ENCODE results near the gene RASAL2. TPM values are rescaled to one million over a fixed set of nuclear protein-coding genes. Genes with fewer than 3 reads are reported as not detected.

The RASAL2 gene
- polyA plus RNA-seq, 10 donors, result 11.1 to 17.1 (median 13.1) TPM

DNA sequence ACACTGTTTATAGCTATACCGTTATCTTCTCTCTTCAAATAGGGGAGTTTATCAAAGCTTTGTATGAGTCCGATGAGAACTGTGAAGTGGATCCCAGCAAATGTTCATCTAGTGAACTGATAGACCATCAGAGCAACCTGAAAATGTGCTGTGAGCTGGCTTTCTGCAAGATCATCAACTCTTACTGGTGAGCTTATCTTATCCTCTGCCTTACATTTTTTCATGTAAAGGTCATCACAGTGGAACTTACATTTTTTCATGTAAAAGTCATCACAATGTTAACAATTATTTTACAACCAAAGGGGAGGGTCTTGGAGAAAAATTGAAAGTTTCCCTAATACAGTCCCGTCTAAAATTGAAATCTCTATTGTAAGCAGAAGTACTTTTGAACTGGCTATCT lies 357.6 kb downstream of the RASAL2 start:
- DNase-seq, result peak in 1 of 3 donors; percentile 13

DNA sequence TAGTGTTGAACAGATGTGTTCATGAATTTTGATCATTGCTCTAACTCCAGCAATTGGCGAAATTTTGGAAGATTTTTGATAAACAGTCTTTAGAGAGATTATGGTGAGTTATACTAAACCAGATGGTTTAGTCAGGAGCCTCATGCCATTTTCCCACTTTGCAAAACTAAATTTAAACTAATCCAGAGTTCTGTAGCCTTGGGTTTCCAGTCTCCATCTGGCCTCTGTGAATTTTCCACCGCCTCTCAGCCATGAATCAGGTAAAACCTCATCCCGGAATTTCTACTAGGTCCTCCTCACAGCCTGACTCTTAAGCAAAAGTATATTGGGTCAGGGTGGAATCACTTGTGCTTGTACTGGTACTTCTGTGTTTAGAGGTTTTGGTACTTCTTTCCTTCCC lies 358.1 kb downstream of the RASAL2 start:
- no peak for DNase-seq

DNA sequence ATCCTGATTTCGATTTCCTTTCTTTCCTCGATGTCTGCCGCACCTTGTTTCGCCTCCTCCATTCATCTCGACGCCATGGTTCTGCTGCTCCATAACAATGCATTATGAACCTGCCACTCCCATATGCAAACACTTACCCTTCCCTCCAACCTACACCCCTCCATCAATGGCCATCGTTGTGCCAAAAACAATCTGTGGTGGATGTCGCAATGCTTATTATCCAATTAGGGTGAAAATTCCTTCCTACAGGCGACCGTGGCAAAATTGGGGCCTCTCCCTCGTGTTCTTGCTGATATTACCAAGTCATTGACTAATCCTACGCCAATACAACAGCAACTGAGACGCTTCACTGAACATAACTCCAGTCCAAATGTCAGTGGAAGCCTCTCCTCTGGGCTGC lies 362.6 kb downstream of the RASAL2 start:
- DNase-seq, result no peak

DNA sequence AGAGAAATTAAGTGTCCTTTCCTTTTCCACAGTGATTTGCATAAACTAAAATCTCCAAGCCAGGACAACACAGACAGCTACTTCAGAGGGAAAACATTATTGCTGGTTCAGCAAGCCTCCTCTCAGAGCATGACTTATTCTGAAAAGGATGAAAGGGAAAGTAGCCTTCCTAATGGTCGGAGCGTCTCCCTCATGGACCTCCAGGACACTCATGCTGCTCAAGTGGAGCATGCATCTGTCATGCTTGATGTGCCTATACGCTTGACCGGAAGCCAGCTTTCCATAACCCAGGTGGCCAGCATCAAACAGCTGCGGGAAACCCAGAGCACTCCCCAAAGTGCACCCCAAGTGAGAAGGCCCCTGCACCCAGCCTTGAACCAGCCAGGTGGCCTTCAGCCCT lies 363.7 kb downstream of the RASAL2 start:
- no peak for DNase-seq

DNA sequence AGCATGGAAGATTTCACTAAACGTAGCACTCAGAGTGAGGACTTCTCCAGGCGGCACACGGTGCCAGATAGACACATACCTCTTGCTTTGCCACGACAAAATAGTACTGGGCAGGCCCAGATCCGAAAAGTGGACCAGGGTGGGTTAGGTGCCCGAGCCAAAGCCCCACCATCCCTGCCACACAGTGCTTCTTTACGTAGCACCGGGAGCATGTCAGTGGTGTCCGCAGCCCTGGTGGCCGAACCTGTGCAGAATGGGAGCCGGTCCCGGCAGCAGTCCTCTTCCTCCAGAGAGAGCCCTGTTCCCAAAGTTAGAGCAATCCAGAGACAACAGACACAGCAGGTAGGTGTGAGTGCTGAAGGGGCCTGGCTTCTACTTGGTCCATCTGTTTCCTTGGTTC lies 364.3 kb downstream of the RASAL2 start:
- no peak for DNase-seq

DNA sequence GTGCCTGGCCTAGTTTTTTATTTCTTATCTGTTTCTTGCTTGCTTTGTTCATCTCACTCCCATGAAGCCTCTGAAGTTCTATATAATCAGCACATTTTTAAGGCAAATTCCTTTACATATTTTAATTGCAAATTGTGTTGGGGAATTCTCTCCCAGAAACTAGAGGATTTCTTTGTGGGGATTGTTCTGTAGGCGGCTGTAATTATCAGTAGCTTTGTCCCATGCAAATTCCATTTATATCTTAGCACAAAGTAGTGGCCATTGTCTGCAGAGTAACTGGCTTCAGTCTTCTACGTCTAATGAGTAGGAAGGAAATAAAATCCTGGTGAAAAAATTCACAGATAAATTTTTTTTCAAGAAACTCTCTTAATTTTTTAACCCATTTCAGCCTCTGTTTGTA lies 367.2 kb downstream of the RASAL2 start:
- no peak for DNase-seq

DNA sequence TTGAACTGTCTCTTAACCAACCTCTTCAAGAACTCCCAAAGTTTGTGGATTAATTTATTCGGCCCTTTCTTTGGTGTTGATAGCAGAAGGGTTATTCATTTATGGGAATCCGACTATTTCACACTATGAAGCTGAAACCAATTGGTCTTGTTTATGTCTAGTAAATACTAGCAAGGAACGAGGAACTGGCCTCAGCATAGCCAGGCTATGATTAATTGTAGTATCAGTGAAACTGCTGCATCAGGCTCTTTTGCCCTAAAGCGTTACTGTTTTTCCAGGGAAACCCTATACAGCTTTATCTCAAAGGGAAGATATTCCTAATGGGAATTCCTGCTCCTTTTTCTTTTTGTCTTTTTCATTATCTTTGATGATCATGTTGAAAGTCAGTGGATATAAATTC lies 367.8 kb downstream of the RASAL2 start:
- no peak for DNase-seq

DNA sequence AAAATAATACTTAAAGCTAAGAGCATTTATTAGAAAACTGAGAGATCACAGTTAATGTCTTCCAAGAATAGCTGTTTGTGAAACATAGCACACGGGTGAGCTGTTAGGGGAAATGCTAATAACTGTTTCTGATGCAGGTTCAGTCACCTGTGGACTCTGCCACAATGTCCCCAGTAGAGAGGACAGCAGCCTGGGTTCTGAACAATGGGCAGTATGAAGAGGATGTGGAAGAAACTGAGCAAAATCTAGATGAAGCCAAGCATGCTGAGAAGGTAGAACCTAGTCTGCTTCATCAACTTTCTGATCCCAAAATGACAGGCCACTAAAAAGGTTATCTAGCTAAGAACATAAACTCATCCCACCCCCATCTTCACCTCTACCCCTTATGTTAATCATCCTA lies 370.2 kb downstream of the RASAL2 start:
- no peak for DNase-seq

DNA sequence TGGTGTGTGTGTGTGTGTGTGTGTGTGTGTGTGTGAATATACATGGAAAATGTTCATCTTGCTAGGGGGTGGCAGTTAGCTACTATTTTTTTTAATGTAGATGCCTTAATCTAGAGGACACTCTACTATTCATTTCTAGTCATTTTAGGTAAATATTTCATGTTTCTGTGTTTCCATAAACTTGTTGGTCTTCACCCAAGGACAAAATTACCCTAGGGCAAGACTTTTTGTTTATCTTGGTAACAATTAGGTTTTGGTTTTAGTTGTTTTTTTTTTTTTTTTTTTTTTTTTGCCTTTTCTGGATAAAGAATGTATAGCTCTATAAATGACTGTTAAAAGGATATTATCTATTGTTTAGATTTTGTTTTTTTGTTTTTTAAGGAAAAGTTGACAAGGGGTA lies 370.7 kb downstream of the RASAL2 start:
- DNase-seq, result no peak

DNA sequence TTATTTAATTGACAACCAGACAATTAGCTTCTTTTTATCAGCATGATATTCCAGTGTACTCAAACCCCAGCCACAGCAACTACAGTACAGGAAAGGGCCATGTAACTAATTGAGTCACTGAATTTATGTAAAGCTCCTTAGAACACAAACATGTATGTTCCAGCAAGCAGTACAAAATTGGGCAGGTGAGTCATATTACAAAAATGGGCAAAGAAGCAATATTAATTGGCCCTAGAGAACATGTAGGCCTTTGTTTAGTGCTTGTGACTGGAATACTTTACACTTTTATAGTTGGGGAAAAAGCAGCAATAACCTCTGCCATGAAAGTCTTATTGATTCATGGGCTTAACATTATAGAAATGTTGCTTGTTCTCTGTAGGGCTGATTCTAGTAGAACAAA lies 371.1 kb downstream of the RASAL2 start:
- peak in 1 of 3 donors; percentile 31 for DNase-seq

DNA sequence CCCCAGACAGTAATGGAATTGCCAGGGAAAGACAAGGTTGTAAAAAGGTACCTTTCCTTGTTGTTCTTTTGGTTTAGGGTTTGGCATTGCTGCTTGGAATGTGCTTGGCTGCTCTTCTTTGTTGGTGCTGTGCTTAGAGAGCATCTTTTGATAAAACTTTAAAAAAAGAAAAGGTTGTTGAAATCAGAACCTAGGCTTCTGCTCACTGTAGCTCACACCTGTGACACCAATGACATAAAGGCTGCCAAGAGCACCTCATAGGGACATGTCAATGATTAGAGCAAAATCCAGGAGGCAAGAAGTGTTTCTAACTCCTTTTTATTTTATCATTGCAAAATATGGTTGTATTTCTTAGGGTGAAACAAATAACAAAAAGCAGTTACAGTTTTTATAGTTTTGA lies 373.9 kb downstream of the RASAL2 start:
- DNase-seq, result no peak

DNA sequence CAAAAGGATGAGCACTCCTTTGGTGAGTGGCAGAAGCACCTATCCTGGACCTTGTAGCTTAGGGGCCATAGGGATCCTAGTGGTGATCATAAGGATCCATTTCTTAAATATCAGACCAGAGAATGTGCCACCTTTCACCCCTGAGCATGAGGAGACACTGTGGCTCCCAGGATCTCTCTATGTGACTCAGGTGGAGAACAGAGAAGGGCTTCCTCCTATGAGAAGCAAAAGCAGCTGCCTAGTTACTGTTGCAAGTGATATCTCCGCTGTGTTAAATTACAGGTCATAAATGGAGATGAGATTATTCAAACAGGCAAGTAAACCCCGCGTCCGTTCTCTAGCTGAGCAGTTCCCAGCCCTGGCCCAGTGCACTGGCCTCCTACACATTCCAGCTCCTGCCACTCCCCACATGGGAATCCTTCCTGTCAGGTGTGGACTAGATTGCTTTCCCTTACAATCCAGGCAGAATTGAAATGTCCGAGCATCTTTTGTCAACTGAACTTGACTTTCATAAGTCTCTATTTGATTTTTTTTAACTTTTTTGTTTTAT lies 376.6 kb downstream of the RASAL2 start:
- DNase-seq, result no peak

DNA sequence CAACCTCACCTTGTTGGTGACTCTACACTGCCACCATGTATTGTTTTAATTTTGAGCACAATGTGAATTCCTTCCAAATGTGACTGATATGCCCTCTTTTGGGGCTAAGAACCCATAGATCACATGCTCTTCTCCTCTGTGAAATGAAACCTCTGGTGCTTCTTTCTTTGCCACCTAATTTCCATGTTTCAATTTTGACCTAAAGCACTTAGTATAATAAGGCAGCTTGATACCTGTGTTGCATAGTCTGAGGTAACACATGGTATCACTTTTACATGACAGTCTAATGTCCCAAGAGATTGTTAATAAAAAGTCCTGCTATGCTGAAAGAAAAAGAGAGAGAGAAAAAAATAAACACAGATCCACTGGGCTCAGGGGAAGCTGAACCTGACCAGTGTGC lies 378.6 kb downstream of the RASAL2 start:
- no peak for DNase-seq

DNA sequence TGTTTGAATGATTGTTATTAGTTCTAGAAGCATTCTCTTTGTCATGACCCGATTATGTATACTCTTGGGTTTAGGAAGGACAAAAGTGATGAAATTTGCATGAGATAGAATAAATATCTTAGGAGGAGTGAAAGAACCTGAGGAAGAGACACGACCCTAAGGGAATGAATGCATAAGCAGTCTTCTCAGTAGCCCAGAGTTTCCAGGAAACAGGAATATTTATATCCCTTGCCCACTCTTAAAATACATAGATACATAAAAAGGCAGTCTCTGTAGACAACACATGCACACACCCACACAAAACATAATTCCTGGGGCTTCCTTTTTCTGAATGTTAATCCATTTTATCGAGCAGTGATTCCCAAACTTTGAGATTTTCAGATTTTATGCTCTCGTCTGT lies 383.5 kb downstream of the RASAL2 start:
- DNase-seq, result no peak

DNA sequence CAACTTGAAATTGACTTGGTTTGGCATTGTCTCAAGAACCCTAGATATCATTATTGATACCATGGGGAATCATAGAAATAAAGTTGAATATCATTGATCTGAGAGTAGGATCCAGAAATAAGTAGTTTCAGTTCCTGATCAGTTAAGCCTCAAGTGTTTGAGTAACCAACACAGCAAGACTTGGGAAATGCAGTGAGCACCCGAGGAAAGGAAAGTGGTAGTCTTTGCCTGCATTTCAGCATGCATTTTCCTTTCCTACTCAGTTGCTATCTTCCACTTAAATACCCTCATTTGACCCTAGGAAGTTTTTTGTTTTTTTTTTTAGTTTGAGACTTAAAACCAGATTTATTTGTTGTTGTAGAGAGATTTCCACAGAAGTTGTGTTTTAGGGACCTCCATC lies 383.9 kb downstream of the RASAL2 start:
- no peak for DNase-seq

DNA sequence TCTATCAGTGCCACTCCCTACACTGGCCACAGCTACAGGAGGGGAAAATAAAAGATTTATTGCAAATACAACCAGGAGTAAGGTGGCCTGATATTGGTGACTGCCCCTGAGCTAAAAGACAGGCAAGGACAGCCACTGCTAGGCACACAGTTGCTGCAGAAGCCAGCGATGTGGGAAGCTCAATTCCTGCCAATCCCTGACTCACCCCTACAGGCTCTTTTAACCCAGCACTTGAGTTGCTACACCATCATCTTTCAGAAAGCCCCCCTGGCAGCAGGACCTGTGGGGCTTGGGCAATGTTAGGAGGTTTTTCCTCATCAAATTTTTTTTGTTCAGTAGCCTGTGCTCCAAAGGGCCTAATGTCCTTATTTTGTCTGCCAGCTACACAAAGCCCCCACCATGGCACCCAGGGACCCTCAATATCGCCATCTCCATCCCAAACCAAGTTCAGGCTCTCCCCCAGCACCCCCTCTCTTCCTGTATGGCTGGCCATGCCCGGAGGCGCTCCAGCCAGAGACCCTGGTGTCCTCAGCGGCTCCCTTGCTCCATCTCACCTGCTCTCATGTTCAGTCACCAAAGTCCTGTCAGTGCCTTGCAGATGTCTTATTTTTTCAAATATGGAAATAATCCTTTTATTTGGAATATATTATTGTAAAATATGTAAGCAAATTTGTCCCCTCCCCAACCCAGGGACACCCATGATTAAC lies 389.5 kb downstream of the RASAL2 start:
- no peak for DNase-seq

DNA sequence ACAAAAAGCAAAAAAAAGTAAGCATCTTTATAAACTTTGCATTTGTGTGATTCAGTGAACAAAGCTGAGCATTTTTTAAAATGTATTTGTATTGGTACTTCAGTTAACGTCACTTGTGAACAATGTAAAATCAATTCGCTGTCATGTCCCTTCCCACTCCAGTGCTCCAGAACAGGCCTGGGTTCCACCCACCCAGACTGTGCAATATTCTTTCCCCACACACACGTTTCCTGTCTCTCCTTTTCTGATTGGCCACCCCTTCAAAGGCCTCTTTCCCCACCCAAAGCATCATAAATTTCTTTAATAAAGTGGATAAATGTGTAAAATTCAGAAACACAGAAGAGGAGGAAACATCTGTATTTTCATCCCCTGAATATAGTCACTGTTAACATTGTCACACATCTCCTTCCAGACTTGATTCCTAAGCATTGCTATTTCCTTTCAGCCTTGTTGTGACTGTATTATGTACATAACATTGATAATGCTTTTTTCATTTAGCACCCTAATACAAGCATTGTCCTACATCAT lies 390.9 kb downstream of the RASAL2 start:
- no peak for DNase-seq

DNA sequence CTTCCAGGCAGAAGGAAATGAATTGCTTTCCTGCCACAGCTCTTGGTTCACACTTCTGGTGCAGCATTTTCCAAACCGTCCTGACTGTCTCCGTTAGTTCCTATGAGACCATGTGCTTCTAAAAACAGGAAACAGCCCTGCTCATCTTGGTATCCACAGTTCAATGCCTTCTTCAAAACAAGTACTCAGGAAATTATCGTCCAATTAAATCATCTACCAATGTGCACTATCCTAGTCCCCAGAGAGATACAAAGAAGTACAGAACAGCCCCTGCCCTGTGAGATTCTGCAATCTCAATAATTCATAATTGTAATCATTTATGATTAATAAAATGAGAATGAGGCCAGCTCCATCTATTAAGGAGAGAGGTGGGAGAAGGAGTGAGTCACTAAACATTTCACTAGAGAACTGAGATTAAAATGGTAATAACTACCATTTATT lies 391.7 kb downstream of the RASAL2 start:
- no peak for DNase-seq

DNA sequence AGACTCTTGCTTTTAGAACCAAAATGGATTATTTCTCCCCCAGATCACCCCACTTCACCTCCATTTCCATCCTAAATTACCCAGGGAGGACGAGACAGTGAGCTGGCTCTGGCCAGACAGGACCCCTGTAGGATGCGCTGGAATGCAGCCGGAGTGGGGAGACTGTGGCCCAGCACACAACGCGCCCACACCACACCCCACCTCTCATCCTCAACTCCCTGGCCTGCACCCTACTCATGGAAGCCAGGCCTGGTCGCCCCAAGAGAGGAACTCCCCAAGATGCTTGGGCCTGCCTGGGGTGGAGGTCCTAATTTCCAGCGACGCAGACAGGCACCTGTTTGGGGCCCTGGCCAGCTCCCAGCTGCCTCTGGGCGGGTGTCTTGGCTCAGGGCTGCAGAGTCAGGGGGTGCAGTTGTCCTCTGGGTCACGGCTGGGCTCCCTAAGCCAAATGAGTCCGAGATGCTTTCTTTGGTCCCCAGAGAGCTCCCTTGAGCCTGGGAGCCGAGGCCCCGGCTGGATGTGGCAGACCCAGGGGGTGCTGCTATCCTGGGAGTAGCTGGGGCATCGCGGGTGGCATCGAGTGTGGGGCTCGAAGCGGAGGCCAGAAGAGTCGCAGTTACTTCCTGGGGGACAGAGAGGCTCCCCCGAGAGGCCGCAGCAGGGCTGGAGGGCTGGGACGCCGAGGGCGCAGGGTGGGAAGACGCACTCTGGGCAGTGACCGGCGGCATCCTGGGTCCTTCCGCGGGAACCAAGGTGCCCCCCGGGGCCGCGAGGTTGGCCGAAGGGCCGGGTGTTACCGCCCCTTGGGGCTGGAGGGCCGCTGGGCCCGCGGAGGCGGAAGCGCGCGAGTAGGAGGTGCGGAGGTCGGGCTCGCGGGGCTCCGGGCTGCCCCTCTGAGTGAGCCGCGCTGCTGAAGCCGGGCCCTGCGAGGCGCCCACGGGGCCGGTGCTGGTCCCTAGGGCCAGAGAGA lies 392.5 kb downstream of the RASAL2 start:
- DNase-seq, result peak in 1 of 3 donors; percentile 17

DNA sequence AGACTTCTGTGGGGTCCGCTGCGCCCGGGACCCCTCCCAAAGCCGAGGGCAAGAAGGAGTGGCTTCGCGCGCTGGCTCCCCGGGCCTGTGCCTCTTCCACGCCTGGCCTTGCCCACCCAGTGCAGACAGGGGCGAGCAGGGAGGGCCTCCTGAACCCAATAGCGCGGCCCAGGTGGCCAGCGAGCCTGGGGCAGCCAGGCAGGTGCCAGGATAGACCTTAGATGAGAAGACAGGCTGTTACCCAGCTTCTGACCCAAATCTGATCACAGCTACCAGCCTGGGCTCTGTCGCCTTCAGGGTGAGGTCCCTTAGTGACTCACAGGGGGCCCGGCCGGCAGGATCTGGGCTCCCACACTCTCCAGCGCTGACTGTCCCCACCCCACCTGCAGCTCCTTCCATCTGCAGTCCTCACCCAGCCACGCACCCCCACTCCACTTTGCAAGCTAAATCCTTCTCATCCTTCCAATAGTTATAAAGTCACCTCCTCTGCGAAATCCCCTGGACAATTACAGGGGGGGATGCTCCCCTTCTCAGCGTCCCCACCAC lies 393.2 kb downstream of the RASAL2 start:
- peak in 1 of 3 donors; percentile 13 for DNase-seq

DNA sequence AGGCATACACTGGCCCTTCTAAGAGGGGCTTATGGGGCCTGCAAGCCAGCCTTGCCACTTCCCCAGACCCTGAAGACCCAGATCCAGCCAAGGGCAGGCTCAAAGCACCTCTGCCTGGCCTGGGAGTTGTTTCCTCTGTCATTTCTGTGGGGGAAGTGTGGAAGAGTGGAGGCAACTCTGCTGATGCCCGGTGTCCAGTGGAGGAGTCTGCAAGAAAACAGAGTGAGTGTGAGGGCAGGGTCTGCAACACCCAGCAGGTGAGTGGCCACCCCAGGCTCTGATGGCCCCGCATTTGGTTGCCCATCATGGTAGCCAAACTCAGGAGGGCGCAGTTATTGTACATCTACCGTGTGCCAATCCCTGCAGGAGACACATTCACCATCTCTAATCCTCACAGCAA lies 394.5 kb downstream of the RASAL2 start:
- no peak for DNase-seq

DNA sequence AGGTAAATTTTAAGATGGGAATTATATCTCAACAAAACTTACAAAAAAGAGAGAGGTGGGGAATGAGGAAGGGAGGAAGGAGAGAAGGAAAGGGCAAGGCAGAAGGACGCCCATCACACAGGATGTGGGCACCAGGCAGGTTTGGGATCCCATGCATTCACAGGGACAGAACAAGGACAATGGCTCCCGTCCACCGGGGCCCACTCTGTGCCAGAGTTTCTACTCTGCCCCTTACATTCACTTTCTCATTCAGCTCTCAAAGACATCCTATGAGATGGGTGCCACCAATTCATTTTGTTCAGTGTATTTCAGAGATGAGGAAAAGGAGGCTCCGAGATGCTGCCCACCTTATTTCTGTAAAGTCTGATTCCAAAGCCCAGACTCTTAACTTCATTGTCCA lies 395.5 kb downstream of the RASAL2 start:
- DNase-seq, result no peak
